ENCODE measurements around the gene ITIH1.

The ITIH1 gene

DNA sequence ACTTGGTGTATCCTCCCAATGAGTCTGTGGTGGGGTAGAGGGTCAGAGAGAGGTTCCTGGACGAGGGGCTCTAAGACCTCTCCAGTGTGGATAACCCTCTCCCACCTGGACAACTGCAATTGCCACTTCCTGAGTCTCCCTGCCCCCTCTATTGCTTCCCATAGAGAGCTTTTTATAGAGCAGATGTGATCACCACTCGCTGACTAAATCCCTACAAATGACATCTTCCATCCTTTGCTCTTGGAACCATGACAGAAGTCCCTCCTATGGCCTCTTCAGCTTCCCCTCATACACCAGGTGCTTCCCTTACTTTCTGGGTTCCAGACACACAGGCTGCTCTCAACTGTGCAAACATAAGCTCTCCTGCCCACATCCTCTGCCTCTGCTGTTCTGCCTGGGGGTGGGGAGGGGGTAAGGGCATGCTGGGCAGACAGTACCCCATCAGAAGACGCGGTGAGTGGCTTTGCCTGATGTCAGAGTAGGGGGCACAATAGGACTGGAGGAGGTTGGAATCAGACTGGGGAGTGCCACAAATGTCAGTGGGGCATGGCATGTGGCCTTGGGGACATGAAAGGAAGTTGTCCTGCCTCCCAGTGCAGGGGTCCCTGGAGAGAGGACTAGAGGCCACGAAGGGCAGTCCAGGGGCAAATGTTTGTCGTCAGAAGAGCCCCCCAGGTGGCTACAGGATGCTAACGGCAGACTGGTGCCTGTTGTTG lies 32.4 kb downstream of the ITIH1 start:
- Histone ChIP-seq H3K9ac (ENCODE audit: low read length) (no peak overlapping the region), H3K4me3 (ENCODE audit: low read length) (no peak overlapping the region), H3K18ac (ENCODE audit: low read length) (no peak overlapping the region), H2BK120ac (ENCODE audit: low read depth, low read length) (no peak overlapping the region), H3K27ac (ENCODE audit: low read depth, low read length) (no peak overlapping the region), H4K5ac (ENCODE audit: low read length) (no peak overlapping the region), H3K23ac (ENCODE audit: low read length) (no peak overlapping the region), H3K79me1 (ENCODE audit: low read length) (no peaks in the 10 kb centered on the region), H3K4ac (ENCODE audit: low read depth, low read length) (no peak overlapping the region), H3K4me1 (ENCODE audit: control insufficient read depth, low read depth, low read length) (no peaks in the 10 kb centered on the region), H3K79me2 (ENCODE audit: control insufficient read depth, insufficient read depth, low read length) (no peaks in the 10 kb centered on the region), H3K4me2 (ENCODE audit: low read length) (no peak overlapping the region), H2BK5ac (ENCODE audit: low read length) (no peak overlapping the region), H4K8ac (ENCODE audit: low read depth, low read length) (no peak overlapping the region), H2BK15ac (replicated peaks; ENCODE audit: low read depth) (no peak overlapping the region), H3K56ac (ENCODE audit: low read length) (no peak overlapping the region), H3K36me3 (ENCODE audit: control insufficient read depth, insufficient read depth, low read length) (no peaks in the 10 kb centered on the region), H2AK5ac (ENCODE audit: low read length) (no peak overlapping the region), H3K27me3 (ENCODE audit: insufficient read depth, low read length, poor library complexity) (no peaks in the 10 kb centered on the region)
- WGBS (ENCODE audit: extremely low coverage, insufficient coverage, low lambda C conversion rate), result no CpG with 5 or more reads among the region's 7 CpGs
- DNase-seq, result no peak

DNA sequence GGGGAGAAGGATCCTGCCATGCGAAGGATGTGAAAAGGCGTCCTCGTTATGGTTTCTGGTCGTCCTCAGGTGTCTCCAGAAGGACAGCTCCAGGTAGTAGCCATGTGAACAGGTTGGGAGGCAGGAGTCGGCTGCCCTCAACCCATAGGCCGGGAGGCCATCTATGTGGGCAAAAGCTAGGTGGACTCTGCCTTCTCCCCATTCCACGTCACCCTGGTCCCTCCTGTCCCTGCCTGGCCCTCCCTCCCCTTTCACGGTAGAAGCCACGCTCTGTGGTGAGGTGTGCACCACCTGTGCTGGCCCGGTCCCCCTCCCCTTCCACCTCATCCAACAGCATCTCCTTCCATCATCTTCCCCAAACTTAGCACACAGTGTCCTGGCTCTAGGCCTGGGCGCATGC lies 33.5 kb downstream of the ITIH1 start:
- H3K27me3 ChIP-seq (ENCODE audit: insufficient read depth, low read length, poor library complexity), result no peaks in the 10 kb centered on the region
- H4K8ac ChIP-seq (ENCODE audit: low read depth, low read length), result no peak overlapping the region

GRCh38 chr3:52811452-52812011 lies 34.1 kb downstream of the ITIH1 start:
- H3K9ac ChIP-seq (ENCODE audit: low read length), result no peak overlapping the region
- no peak overlapping the region for H2BK5ac ChIP-seq (ENCODE audit: low read length)
- no peak overlapping the region for H3K56ac ChIP-seq (ENCODE audit: low read length)
- no peaks in the 10 kb centered on the region for H3K27me3 ChIP-seq (ENCODE audit: insufficient read depth, low read length, poor library complexity)
- no peaks in the 10 kb centered on the region for H3K4me1 ChIP-seq (ENCODE audit: control insufficient read depth, low read depth, low read length)
- no CpG with 5 or more reads among the region's 7 CpGs for WGBS (ENCODE audit: extremely low coverage, insufficient coverage, low lambda C conversion rate)
- H3K36me3 ChIP-seq (ENCODE audit: control insufficient read depth, insufficient read depth, low read length), result no peaks in the 10 kb centered on the region
- no peak overlapping the region for H3K18ac ChIP-seq (ENCODE audit: low read length)
- H2AK5ac ChIP-seq (ENCODE audit: low read length), result no peak overlapping the region
- no peak overlapping the region for H3K23ac ChIP-seq (ENCODE audit: low read length)
- no peak overlapping the region for H2BK15ac ChIP-seq (replicated peaks; ENCODE audit: low read depth)
- H3K4me2 ChIP-seq (ENCODE audit: low read length), result no peak overlapping the region
- no peaks in the 10 kb centered on the region for H3K79me1 ChIP-seq (ENCODE audit: low read length)
- H3K4me3 ChIP-seq (ENCODE audit: low read length), result no peak overlapping the region
- no peaks in the 10 kb centered on the region for H3K79me2 ChIP-seq (ENCODE audit: control insufficient read depth, insufficient read depth, low read length)
- no peak overlapping the region for H4K5ac ChIP-seq (ENCODE audit: low read length)
- DNase-seq, result no peak
- no peak overlapping the region for H3K4ac ChIP-seq (ENCODE audit: low read depth, low read length)
- H4K8ac ChIP-seq (ENCODE audit: low read depth, low read length), result no peak overlapping the region
- H3K27ac ChIP-seq (ENCODE audit: low read depth, low read length), result no peak overlapping the region
- no peak overlapping the region for H2BK120ac ChIP-seq (ENCODE audit: low read depth, low read length)

More for the DNA sequence above, 33.5 kb downstream of the ITIH1 start:
- H4K5ac ChIP-seq (ENCODE audit: low read length), result no peak overlapping the region
- H3K4me2 ChIP-seq (ENCODE audit: low read length), result no peak overlapping the region
- no peak overlapping the region for H2BK120ac ChIP-seq (ENCODE audit: low read depth, low read length)
- H3K18ac ChIP-seq (ENCODE audit: low read length), result no peak overlapping the region
- H3K4me3 ChIP-seq (ENCODE audit: low read length), result no peak overlapping the region
- no peak overlapping the region for H3K56ac ChIP-seq (ENCODE audit: low read length)
- no peaks in the 10 kb centered on the region for H3K4me1 ChIP-seq (ENCODE audit: control insufficient read depth, low read depth, low read length)
- WGBS (ENCODE audit: extremely low coverage, insufficient coverage, low lambda C conversion rate), result no CpG with 5 or more reads among the region's 11 CpGs
- no peak overlapping the region for H2BK5ac ChIP-seq (ENCODE audit: low read length)
- no peak overlapping the region for H3K4ac ChIP-seq (ENCODE audit: low read depth, low read length)
- no peaks in the 10 kb centered on the region for H3K36me3 ChIP-seq (ENCODE audit: control insufficient read depth, insufficient read depth, low read length)
- H3K79me1 ChIP-seq (ENCODE audit: low read length), result no peaks in the 10 kb centered on the region
- no peaks in the 10 kb centered on the region for H3K79me2 ChIP-seq (ENCODE audit: control insufficient read depth, insufficient read depth, low read length)
- H3K23ac ChIP-seq (ENCODE audit: low read length), result no peak overlapping the region
- DNase-seq, result no peak
- no peak overlapping the region for H3K9ac ChIP-seq (ENCODE audit: low read length)
- no peak overlapping the region for H3K27ac ChIP-seq (ENCODE audit: low read depth, low read length)
- H2BK15ac ChIP-seq (replicated peaks; ENCODE audit: low read depth), result no peak overlapping the region
- H2AK5ac ChIP-seq (ENCODE audit: low read length), result no peak overlapping the region

GRCh38 chr3:52813810-52814209 lies 36.4 kb downstream of the ITIH1 start:
- Histone ChIP-seq H3K27me3 (ENCODE audit: insufficient read depth, low read length, poor library complexity) (no peaks in the 10 kb centered on the region), H4K5ac (ENCODE audit: low read length) (no peak overlapping the region), H3K23ac (ENCODE audit: low read length) (no peak overlapping the region), H3K36me3 (ENCODE audit: control insufficient read depth, insufficient read depth, low read length) (no peaks in the 10 kb centered on the region), H3K79me1 (ENCODE audit: low read length) (no peaks in the 10 kb centered on the region), H3K9ac (ENCODE audit: low read length) (no peak overlapping the region), H3K79me2 (ENCODE audit: control insufficient read depth, insufficient read depth, low read length) (no peaks in the 10 kb centered on the region), H3K56ac (ENCODE audit: low read length) (no peak overlapping the region), H2BK120ac (ENCODE audit: low read depth, low read length) (no peak overlapping the region), H2AK5ac (ENCODE audit: low read length) (no peak overlapping the region), H2BK5ac (ENCODE audit: low read length) (no peak overlapping the region), H3K4ac (ENCODE audit: low read depth, low read length) (no peak overlapping the region), H3K4me3 (ENCODE audit: low read length) (no peak overlapping the region), H3K27ac (ENCODE audit: low read depth, low read length) (no peak overlapping the region), H3K4me1 (ENCODE audit: control insufficient read depth, low read depth, low read length) (no peaks in the 10 kb centered on the region), H4K8ac (ENCODE audit: low read depth, low read length) (no peak overlapping the region), H2BK15ac (replicated peaks; ENCODE audit: low read depth) (no peak overlapping the region), H3K18ac (ENCODE audit: low read length) (no peak overlapping the region), H3K4me2 (ENCODE audit: low read length) (no peak overlapping the region)
- no CpG with 5 or more reads among the region's 8 CpGs for WGBS (ENCODE audit: extremely low coverage, insufficient coverage, low lambda C conversion rate)
- no peak for DNase-seq

DNA sequence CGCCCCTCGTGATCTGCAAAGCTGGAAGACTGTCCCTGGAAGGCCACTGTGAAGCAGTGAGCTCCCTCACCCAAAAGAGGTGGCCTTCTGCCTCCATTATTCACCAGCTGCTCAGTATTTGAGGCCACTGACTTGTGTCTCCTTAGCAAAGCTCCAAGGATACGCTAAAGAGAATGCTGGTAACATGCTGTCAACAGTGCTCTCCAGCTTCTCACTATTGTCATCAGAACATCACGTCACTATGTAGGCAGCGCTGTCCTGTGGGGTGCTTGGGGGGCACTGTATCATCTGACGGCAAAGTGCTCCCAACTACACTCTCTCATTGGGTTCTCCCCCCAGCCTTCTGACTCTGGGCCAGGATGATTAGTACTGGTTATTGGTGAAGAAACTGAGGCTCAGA lies 38.8 kb downstream of the ITIH1 start:
- no peaks in the 10 kb centered on the region for H3K36me3 ChIP-seq (ENCODE audit: control insufficient read depth, insufficient read depth, low read length)
- no peak overlapping the region for H3K4ac ChIP-seq (ENCODE audit: low read depth, low read length)
- no peak overlapping the region for H4K8ac ChIP-seq (ENCODE audit: low read depth, low read length)
- no peak overlapping the region for H2BK15ac ChIP-seq (replicated peaks; ENCODE audit: low read depth)
- H2AK5ac ChIP-seq (ENCODE audit: low read length), result no peak overlapping the region
- no peaks in the 10 kb centered on the region for H3K27me3 ChIP-seq (ENCODE audit: insufficient read depth, low read length, poor library complexity)
- no peaks in the 10 kb centered on the region for H3K4me1 ChIP-seq (ENCODE audit: control insufficient read depth, low read depth, low read length)
- H3K79me1 ChIP-seq (ENCODE audit: low read length), result no peaks in the 10 kb centered on the region
- no peak overlapping the region for H3K18ac ChIP-seq (ENCODE audit: low read length)
- no peak overlapping the region for H3K27ac ChIP-seq (ENCODE audit: low read depth, low read length)
- H3K23ac ChIP-seq (ENCODE audit: low read length), result no peak overlapping the region
- H3K4me3 ChIP-seq (ENCODE audit: low read length), result no peak overlapping the region
- no peak overlapping the region for H3K4me2 ChIP-seq (ENCODE audit: low read length)
- no peak overlapping the region for H2BK120ac ChIP-seq (ENCODE audit: low read depth, low read length)
- H2BK5ac ChIP-seq (ENCODE audit: low read length), result no peak overlapping the region
- no CpG with 5 or more reads among the region's 6 CpGs for WGBS (ENCODE audit: extremely low coverage, insufficient coverage, low lambda C conversion rate)
- no peak overlapping the region for H4K5ac ChIP-seq (ENCODE audit: low read length)
- no peak overlapping the region for H3K56ac ChIP-seq (ENCODE audit: low read length)
- H3K79me2 ChIP-seq (ENCODE audit: control insufficient read depth, insufficient read depth, low read length), result no peaks in the 10 kb centered on the region
- H3K9ac ChIP-seq (ENCODE audit: low read length), result no peak overlapping the region
- no peak for DNase-seq

GRCh38 chr3:52816654-52817053 lies 39.3 kb downstream of the ITIH1 start:
- Histone ChIP-seq H2BK5ac (ENCODE audit: low read length) (no peak overlapping the region), H3K79me2 (ENCODE audit: control insufficient read depth, insufficient read depth, low read length) (no peaks in the 10 kb centered on the region), H2BK120ac (ENCODE audit: low read depth, low read length) (no peak overlapping the region), H4K8ac (ENCODE audit: low read depth, low read length) (no peak overlapping the region), H4K5ac (ENCODE audit: low read length) (no peak overlapping the region), H3K4me2 (ENCODE audit: low read length) (no peak overlapping the region), H3K36me3 (ENCODE audit: control insufficient read depth, insufficient read depth, low read length) (no peaks in the 10 kb centered on the region), H3K27ac (ENCODE audit: low read depth, low read length) (no peak overlapping the region), H2BK15ac (replicated peaks; ENCODE audit: low read depth) (no peak overlapping the region), H3K4ac (ENCODE audit: low read depth, low read length) (no peak overlapping the region), H3K4me3 (ENCODE audit: low read length) (no peak overlapping the region), H3K9ac (ENCODE audit: low read length) (no peak overlapping the region), H3K18ac (ENCODE audit: low read length) (no peak overlapping the region), H3K56ac (ENCODE audit: low read length) (no peak overlapping the region), H3K79me1 (ENCODE audit: low read length) (no peaks in the 10 kb centered on the region), H2AK5ac (ENCODE audit: low read length) (no peak overlapping the region), H3K27me3 (ENCODE audit: insufficient read depth, low read length, poor library complexity) (no peaks in the 10 kb centered on the region), H3K23ac (ENCODE audit: low read length) (no peak overlapping the region), H3K4me1 (ENCODE audit: control insufficient read depth, low read depth, low read length) (no peaks in the 10 kb centered on the region)
- no CpG with 5 or more reads among the region's 10 CpGs for WGBS (ENCODE audit: extremely low coverage, insufficient coverage, low lambda C conversion rate)
- no peak for DNase-seq

Data from mesendoderm (in vitro differentiated cells).